AG04449 (cell line): ENCODE data around the gene MAST4.

Experiments
- CTCF ChIA-PET: fragments of 350-600 bp; formaldehyde crosslinking; extraction: SDS; loops from one replicate; lab custom pipeline; 2021; ENCODE audit warnings: antibody characterized with exemption; lab: Yijun Ruan, JAX
- POLR2A ChIA-PET: fragments of 400-600, 350-600 bp; formaldehyde crosslinking; extraction: SDS; loops from one replicate; lab custom pipeline; 2020; ENCODE audit warnings: antibody characterized with exemption, inconsistent platforms; lab: Yijun Ruan, JAX
- DNase-seq: peaks from one replicate; pipeline ENCODE4 v3.0.0-alpha.2; 2010; ENCODE audit warnings: low read depth, low spot score
- H3K4me3 ChIP-seq: 2 replicates; pipeline ENCODE4 v1.5.1; 2011; ENCODE audit warnings: low read depth, mild to moderate bottlenecking, control low read depth, low read length
- CTCF ChIP-seq: IDR thresholded peaks from one replicate; pipeline ENCODE4 v1.5.1; 2011; ENCODE audit warnings: mild to moderate bottlenecking, moderate library complexity, low read length, control low read depth, inconsistent platforms; ENCODE audit not compliant: insufficient read depth; ENCODE audit errors: missing control alignments

MAST4 gene

GRCh38 chr5:67133217-67133616 is 537.0 kb downstream of the MAST4 start:
- TF ChIP-seq CTCF: no peak
- H3K4me3 ChIP-seq: no peak overlapping the region
- POLR2A ChIA-PET: interaction anchor here (0.6 kb wide), 1 partner anchor 1590 kb away, joined by 3 read pairs; no protein-coding TSS in a partner anchor
- CTCF ChIA-PET: interaction anchor here (0.7 to 1.0 kb wide), 2 partner anchors 15 to 76 kb away, joined by 4 read pairs; no protein-coding TSS in a partner anchor
- no peak for DNase-seq

GRCh38 chr5:67133776-67134175 is 537.6 kb downstream of the MAST4 start:
- no peak overlapping the region for H3K4me3 ChIP-seq
- no peak for TF ChIP-seq CTCF
- DNase-seq: no peak
- ChIA-PET CTCF (interaction anchor here (1.0 kb wide), 1 partner anchor 75 kb away, joined by 4 read pairs; no protein-coding TSS in a partner anchor), POLR2A (interaction anchor here (0.6 kb wide), 1 partner anchor 1589 kb away, joined by 3 read pairs; no protein-coding TSS in a partner anchor)

GRCh38 chr5:67135381-67135984 is 539.3 kb downstream of the MAST4 start:
- H3K4me3 ChIP-seq: no peak overlapping the region
- no peak for DNase-seq
- POLR2A ChIA-PET: no interaction called here
- CTCF ChIA-PET: interaction anchor here (1.0 kb wide), 1 partner anchor 147 kb away, joined by 3 read pairs; no protein-coding TSS in a partner anchor
- no peak for TF ChIP-seq CTCF

GRCh38 chr5:67139030-67139429 is 542.8 kb downstream of the MAST4 start:
- POLR2A ChIA-PET: no interaction called here
- CTCF ChIA-PET: interaction anchor here (1.1 to 2.8 kb wide), 3 partner anchors 11 to 152 kb away, joined by 5 to 10 read pairs (median 5); no protein-coding TSS in a partner anchor
- DNase-seq: no peak
- no peak overlapping the region for H3K4me3 ChIP-seq
- no peak for TF ChIP-seq CTCF

GRCh38 chr5:67140413-67140812 is 544.2 kb downstream of the MAST4 start:
- CTCF ChIA-PET: interaction anchor here (2.1 kb wide), 1 partner anchor 153 kb away, joined by 5 read pairs; no protein-coding TSS in a partner anchor
- POLR2A ChIA-PET: no interaction called here
- DNase-seq: no peak
- TF ChIP-seq CTCF: no peak
- no peak overlapping the region for H3K4me3 ChIP-seq

- ChIA-PET CTCF (no interaction called here), POLR2A (no interaction called here)
- TF ChIP-seq CTCF: no peak
- H3K4me3 ChIP-seq: no peak overlapping the region
- DNase-seq: no peak
Observed at GRCh38 chr5:67141644-67142043, 545.5 kb downstream of the MAST4 start.
